Measurements from ENCODE around the gene AGAP1.

DNA sequence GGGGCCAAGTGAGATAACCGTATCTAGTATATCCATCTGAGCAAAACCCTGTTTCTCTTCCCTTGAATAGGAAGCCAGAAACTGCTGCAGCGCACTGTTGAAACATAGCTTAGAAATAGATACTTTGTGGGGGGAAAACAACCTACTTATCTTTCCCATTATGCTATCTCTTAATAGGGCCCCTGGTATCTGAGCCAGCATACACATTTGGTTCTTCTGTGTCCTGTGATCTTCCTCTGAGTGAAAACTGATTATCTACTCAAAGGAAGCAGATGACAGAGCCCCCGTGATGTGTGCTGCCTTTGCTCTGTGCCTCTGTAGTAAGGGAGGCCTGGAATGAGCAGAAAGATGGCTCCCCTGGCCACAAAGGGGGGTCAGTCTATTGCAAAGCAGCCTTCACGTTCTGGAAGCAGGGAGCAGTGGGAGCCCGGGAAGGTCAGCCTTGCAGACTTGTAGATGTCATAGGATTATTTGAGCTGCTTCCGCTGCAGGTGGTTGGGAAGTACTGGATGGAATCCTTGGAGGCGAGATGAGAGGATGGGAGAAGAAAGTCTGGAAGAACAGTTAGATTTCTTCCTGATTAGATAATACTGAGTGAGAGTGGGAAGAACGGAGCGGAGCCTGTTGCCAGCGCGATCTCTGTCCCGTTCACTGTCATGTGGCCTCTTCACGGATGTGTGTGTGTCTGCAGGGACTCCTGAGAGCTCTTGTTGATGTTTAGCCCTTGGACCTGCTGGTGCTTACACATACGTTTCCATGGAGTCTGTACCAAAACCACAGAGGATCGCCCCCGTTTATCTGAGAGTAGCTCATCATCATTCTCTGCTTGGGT, 150.1 kb downstream of the AGAP1 start:
- TF ChIP-seq, protein P1, sequence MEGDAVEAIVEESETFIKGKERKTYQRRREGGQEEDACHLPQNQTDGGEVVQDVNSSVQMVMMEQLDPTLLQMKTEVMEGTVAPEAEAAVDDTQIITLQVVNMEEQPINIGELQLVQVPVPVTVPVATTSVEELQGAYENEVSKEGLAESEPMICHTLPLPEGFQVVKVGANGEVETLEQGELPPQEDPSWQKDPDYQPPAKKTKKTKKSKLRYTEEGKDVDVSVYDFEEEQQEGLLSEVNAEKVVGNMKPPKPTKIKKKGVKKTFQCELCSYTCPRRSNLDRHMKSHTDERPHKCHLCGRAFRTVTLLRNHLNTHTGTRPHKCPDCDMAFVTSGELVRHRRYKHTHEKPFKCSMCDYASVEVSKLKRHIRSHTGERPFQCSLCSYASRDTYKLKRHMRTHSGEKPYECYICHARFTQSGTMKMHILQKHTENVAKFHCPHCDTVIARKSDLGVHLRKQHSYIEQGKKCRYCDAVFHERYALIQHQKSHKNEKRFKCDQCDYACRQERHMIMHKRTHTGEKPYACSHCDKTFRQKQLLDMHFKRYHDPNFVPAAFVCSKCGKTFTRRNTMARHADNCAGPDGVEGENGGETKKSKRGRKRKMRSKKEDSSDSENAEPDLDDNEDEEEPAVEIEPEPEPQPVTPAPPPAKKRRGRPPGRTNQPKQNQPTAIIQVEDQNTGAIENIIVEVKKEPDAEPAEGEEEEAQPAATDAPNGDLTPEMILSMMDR (IDR thresholded peaks at IDR 0.05): no peak
- no peak for TF ChIP-seq POLR2A (IDR thresholded peaks at IDR 0.05)
- no peak for TF ChIP-seq EP300 (IDR thresholded peaks at IDR 0.05)

Measured in sigmoid colon (tissue), 4 donors.